CD8-positive, alpha-beta memory T cell (primary cell): ENCODE results near the gene SLC13A2. TPM values are rescaled to one million over a fixed set of nuclear protein-coding genes. Genes with fewer than 3 reads are reported as not detected.

ENCODE experiments used
- CTCF ChIA-PET: fragments of 350-600 bp; sonication (Branson Sonifier 250); formaldehyde crosslinking; loops from one replicate; lab custom pipeline; 2021; ENCODE audit warnings: antibody characterized with exemption; lab: Charles Lee
- POLR2A ChIA-PET: fragments of 350-600 bp; sonication (Branson Sonifier 250); formaldehyde crosslinking; loops from one replicate; lab custom pipeline; 2021; ENCODE audit warnings: antibody characterized with exemption; lab: Charles Lee
- DNase-seq, 5 donors: peaks; one replicate each; pipeline versions ENCODE4 v3.0.0 to v3.0.0-alpha.2; 2020 to 2022; ENCODE audit warnings: mixed read lengths in 1 of 5
- H3K27ac ChIP-seq: one replicate; pipeline ENCODE4 v1.7.0; 2013; ENCODE audit warnings: low read depth, mild to moderate bottlenecking, low read length, moderate library complexity
- H3K27me3 ChIP-seq: 2 replicates; pipeline ENCODE4 v1.7.0; 2013; ENCODE audit warnings: low read length, mild to moderate bottlenecking; ENCODE audit not compliant: insufficient read depth, poor library complexity, severe bottlenecking
- H3K36me3 ChIP-seq: 2 replicates; pipeline ENCODE4 v1.7.0; 2013; ENCODE audit warnings: mild to moderate bottlenecking, low read length, moderate library complexity; ENCODE audit not compliant: insufficient read depth
- H3K4me1 ChIP-seq: 2 replicates; pipeline ENCODE4 v1.7.0; 2013; ENCODE audit warnings: mild to moderate bottlenecking, low read length, moderate library complexity; ENCODE audit not compliant: insufficient read depth
- H3K4me3 ChIP-seq: 2 replicates; pipeline ENCODE4 v1.7.0; 2013; ENCODE audit warnings: mild to moderate bottlenecking, low read length
- H3K9me3 ChIP-seq: 2 replicates; pipeline ENCODE4 v1.7.0; 2013; ENCODE audit warnings: mild to moderate bottlenecking, low read length
- H3K27ac Mint-ChIP-seq, 8 donors: one replicate each; pipeline ENCODE4 v1.8.0; 2020 to 2021; ENCODE audit warnings: mixed read lengths in 8 of 8, mild to moderate bottlenecking in 6 of 8, inconsistent platforms in 3 of 8, moderate library complexity in 3 of 8
- H3K27me3 Mint-ChIP-seq, 2 donors: one replicate each; pipeline ENCODE4 v1.8.0; 2020 to 2021; ENCODE audit warnings: mixed read lengths in 2 of 2, mild to moderate bottlenecking in 1 of 2, moderate library complexity in 1 of 2
- H3K36me3 Mint-ChIP-seq, 3 donors: one replicate each; pipeline ENCODE4 v1.8.0; 2020 to 2021; ENCODE audit warnings: mixed read lengths in 3 of 3, inconsistent platforms in 1 of 3, mild to moderate bottlenecking in 1 of 3
- H3K4me1 Mint-ChIP-seq, 3 donors: one replicate each; pipeline ENCODE4 v1.8.0; 2020 to 2021; ENCODE audit warnings: mixed read lengths in 3 of 3, inconsistent platforms in 1 of 3, mild to moderate bottlenecking in 1 of 3
- H3K4me3 Mint-ChIP-seq, 7 donors: one replicate each; pipeline ENCODE4 v1.8.0; 2020 to 2021; ENCODE audit warnings: mixed read lengths in 7 of 7, mild to moderate bottlenecking in 6 of 7, moderate library complexity in 4 of 7, inconsistent platforms in 2 of 7
- H3K9me3 Mint-ChIP-seq, 5 donors: one replicate each; pipeline ENCODE4 v1.8.0; 2020 to 2022; ENCODE audit warnings: mixed read lengths in 5 of 5, mild to moderate bottlenecking in 3 of 5, moderate library complexity in 2 of 5, inconsistent platforms in 1 of 5
- polyA plus RNA-seq: library from polyadenylated mRNA; unstranded; fragments of 300-500 nt; fragmentation: Illumina TruSeq; gene quantifications from one replicate; pipeline ENCODE4 v1.2.3, GENCODE V29; 2021
- total RNA-seq, 2 experiments: library from RNA; stranded (reverse); gene quantifications; one replicate each; pipeline ENCODE4 v1.2.3, GENCODE V29; 2021

The SLC13A2 gene
- total and polyA plus RNA-seq, 3 experiments from 2014 or later, result not detected

GRCh38 chr17:28507567-28508203, 34.2 kb downstream of the SLC13A2 start:
- Histone ChIP-seq H3K27me3 (peaks cover 5% of the 10 kb centered on the region), H3K9me3 (no peaks in the 10 kb centered on the region), H3K4me3 (no peak overlapping the region), H3K27ac (no peak overlapping the region), H3K4me1 (no peaks in the 10 kb centered on the region), H3K36me3 (no peaks in the 10 kb centered on the region)
- H3K36me3 Mint-ChIP-seq, result no peaks in the 10 kb centered on the region
- POLR2A ChIA-PET, result no interaction called here
- no peaks in the 10 kb centered on the region for H3K9me3 Mint-ChIP-seq
- no peak overlapping the region for H3K4me3 Mint-ChIP-seq
- CTCF ChIA-PET, result no interaction called here
- peaks cover 18 to 51% of the 10 kb centered on the region in 2 donors for H3K27me3 Mint-ChIP-seq
- no peaks in the 10 kb centered on the region for H3K4me1 Mint-ChIP-seq
- H3K27ac Mint-ChIP-seq, result no peak overlapping the region
- no peak for DNase-seq

GRCh38 chr17:28508211-28508724, 34.8 kb downstream of the SLC13A2 start:
- DNase-seq, result no peak
- H3K4me1 ChIP-seq, result no peaks in the 10 kb centered on the region
- no peak overlapping the region for H3K27ac ChIP-seq
- POLR2A ChIA-PET, result no interaction called here
- no peaks in the 10 kb centered on the region for H3K4me1 Mint-ChIP-seq
- H3K27me3 ChIP-seq, result peaks cover 5% of the 10 kb centered on the region
- no peak overlapping the region for H3K4me3 ChIP-seq
- CTCF ChIA-PET, result no interaction called here
- no peaks in the 10 kb centered on the region for H3K9me3 ChIP-seq
- H3K36me3 ChIP-seq, result no peaks in the 10 kb centered on the region
- no peaks in the 10 kb centered on the region for H3K9me3 Mint-ChIP-seq
- no peaks in the 10 kb centered on the region for H3K36me3 Mint-ChIP-seq
- no peak overlapping the region for H3K27ac Mint-ChIP-seq
- peaks cover 19 to 55% of the 10 kb centered on the region in 2 donors for H3K27me3 Mint-ChIP-seq
- no peak overlapping the region for H3K4me3 Mint-ChIP-seq

GRCh38 chr17:28509789-28510188, 36.3 kb downstream of the SLC13A2 start:
- peaks cover 22 to 61% of the 10 kb centered on the region in 2 donors for H3K27me3 Mint-ChIP-seq
- H3K36me3 ChIP-seq, result no peaks in the 10 kb centered on the region
- H3K27me3 ChIP-seq, result peaks cover 5% of the 10 kb centered on the region
- H3K9me3 Mint-ChIP-seq, result no peaks in the 10 kb centered on the region
- no peak overlapping the region for H3K4me3 ChIP-seq
- POLR2A ChIA-PET, result no interaction called here
- H3K4me1 ChIP-seq, result no peaks in the 10 kb centered on the region
- no peak overlapping the region for H3K27ac Mint-ChIP-seq
- H3K4me1 Mint-ChIP-seq, result no peaks in the 10 kb centered on the region
- no peak overlapping the region for H3K27ac ChIP-seq
- H3K4me3 Mint-ChIP-seq, result no peak overlapping the region
- no peaks in the 10 kb centered on the region for H3K9me3 ChIP-seq
- CTCF ChIA-PET, result no interaction called here
- H3K36me3 Mint-ChIP-seq, result no peaks in the 10 kb centered on the region
- DNase-seq, result no peak

GRCh38 chr17:28511858-28512461, 38.5 kb downstream of the SLC13A2 start:
- H3K36me3 Mint-ChIP-seq, result no peaks in the 10 kb centered on the region
- no peaks in the 10 kb centered on the region for H3K4me1 ChIP-seq
- no peaks in the 10 kb centered on the region for H3K9me3 Mint-ChIP-seq
- H3K27ac Mint-ChIP-seq, result no peak overlapping the region
- no peaks in the 10 kb centered on the region for H3K4me1 Mint-ChIP-seq
- H3K27ac ChIP-seq, result no peak overlapping the region
- no peak overlapping the region for H3K4me3 ChIP-seq
- ChIA-PET POLR2A (no interaction called here), CTCF (no interaction called here)
- no peaks in the 10 kb centered on the region for H3K36me3 ChIP-seq
- no peak for DNase-seq
- H3K27me3 Mint-ChIP-seq, result peaks cover 19 to 49% of the 10 kb centered on the region in 2 donors
- H3K9me3 ChIP-seq, result no peaks in the 10 kb centered on the region
- H3K4me3 Mint-ChIP-seq, result no peak overlapping the region
- peaks cover 5% of the 10 kb centered on the region for H3K27me3 ChIP-seq

DNA sequence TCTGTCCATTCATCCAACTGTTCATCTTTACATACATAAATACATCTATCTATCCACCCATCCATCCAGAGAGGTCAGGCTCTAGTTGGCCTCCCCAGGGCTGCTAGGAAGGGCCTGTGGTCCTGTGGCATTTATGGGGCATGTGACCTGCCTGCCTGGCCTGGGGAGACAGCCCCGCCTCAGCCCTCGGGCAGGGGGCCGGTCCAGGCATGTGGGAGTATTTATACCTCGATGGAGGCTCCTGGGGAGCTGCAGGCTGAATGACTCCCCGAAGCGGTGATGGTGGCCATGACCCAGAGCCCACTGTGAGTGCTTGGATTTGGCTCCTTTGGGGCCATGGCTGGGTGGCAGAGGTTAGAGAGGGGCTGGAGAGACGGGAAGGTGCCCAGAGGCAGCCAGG, 40.0 kb downstream of the SLC13A2 start:
- Mint-ChIP-seq H3K4me1 (no peaks in the 10 kb centered on the region), H3K36me3 (no peaks in the 10 kb centered on the region)

GRCh38 chr17:28514561-28515002, 41.1 kb downstream of the SLC13A2 start:
- H3K27ac ChIP-seq, result no peak overlapping the region
- Mint-ChIP-seq H3K27ac (no peak overlapping the region), H3K27me3 (peaks cover 12 to 46% of the 10 kb centered on the region in 2 donors), H3K36me3 (no peaks in the 10 kb centered on the region), H3K9me3 (no peaks in the 10 kb centered on the region), H3K4me3 (no peak overlapping the region), H3K4me1 (no peaks in the 10 kb centered on the region)
- CTCF ChIA-PET, result no interaction called here
- POLR2A ChIA-PET, result no interaction called here
- H3K9me3 ChIP-seq, result no peaks in the 10 kb centered on the region
- no peak overlapping the region for H3K4me3 ChIP-seq
- no peaks in the 10 kb centered on the region for H3K4me1 ChIP-seq
- no peaks in the 10 kb centered on the region for H3K36me3 ChIP-seq
- H3K27me3 ChIP-seq, result no peaks in the 10 kb centered on the region
- no peak for DNase-seq

More for the DNA sequence above, 40.0 kb downstream of the SLC13A2 start:
- Histone ChIP-seq H3K9me3 (no peaks in the 10 kb centered on the region), H3K27ac (no peak overlapping the region), H3K36me3 (no peaks in the 10 kb centered on the region), H3K27me3 (peaks cover 5% of the 10 kb centered on the region), H3K4me3 (no peak overlapping the region), H3K4me1 (no peaks in the 10 kb centered on the region)
- Mint-ChIP-seq H3K9me3 (no peaks in the 10 kb centered on the region), H3K27me3 (peaks cover 14 to 46% of the 10 kb centered on the region in 2 donors), H3K27ac (no peak overlapping the region), H3K4me3 (no peak overlapping the region)
- no peak for DNase-seq
- ChIA-PET CTCF (no interaction called here), POLR2A (no interaction called here)

- CTCF ChIA-PET, result no interaction called here
- peaks cover 7 to 37% of the 10 kb centered on the region in 2 donors for H3K27me3 Mint-ChIP-seq
Observed at GRCh38 chr17:28515518-28515917, 42.1 kb downstream of the SLC13A2 start.

GRCh38 chr17:28518132-28518531, 44.7 kb downstream of the SLC13A2 start:
- peaks cover 4 to 18% of the 10 kb centered on the region in 2 donors for H3K27me3 Mint-ChIP-seq

More at GRCh38 chr17:28515518-28515917, 42.1 kb downstream of the SLC13A2 start:
- Histone ChIP-seq H3K27me3 (no peaks in the 10 kb centered on the region), H3K27ac (no peak overlapping the region), H3K36me3 (no peaks in the 10 kb centered on the region), H3K4me1 (no peaks in the 10 kb centered on the region), H3K4me3 (no peak overlapping the region), H3K9me3 (no peaks in the 10 kb centered on the region)
- Mint-ChIP-seq H3K27ac (no peak overlapping the region), H3K4me3 (no peak overlapping the region), H3K9me3 (no peaks in the 10 kb centered on the region), H3K4me1 (no peaks in the 10 kb centered on the region), H3K36me3 (no peaks in the 10 kb centered on the region)
- DNase-seq, result no peak
- POLR2A ChIA-PET, result no interaction called here

More at GRCh38 chr17:28518132-28518531, 44.7 kb downstream of the SLC13A2 start:
- no peak overlapping the region for H3K4me3 Mint-ChIP-seq
- H3K36me3 Mint-ChIP-seq, result no peaks in the 10 kb centered on the region
- Histone ChIP-seq H3K36me3 (no peaks in the 10 kb centered on the region), H3K9me3 (no peaks in the 10 kb centered on the region), H3K4me3 (no peak overlapping the region), H3K4me1 (no peaks in the 10 kb centered on the region), H3K27ac (no peak overlapping the region), H3K27me3 (no peaks in the 10 kb centered on the region)
- no peak for DNase-seq
- H3K27ac Mint-ChIP-seq, result no peak overlapping the region
- no peaks in the 10 kb centered on the region for H3K4me1 Mint-ChIP-seq
- CTCF ChIA-PET, result no interaction called here
- POLR2A ChIA-PET, result no interaction called here
- no peaks in the 10 kb centered on the region for H3K9me3 Mint-ChIP-seq
